Measurements from ENCODE around the gene SPEM2.

Gene SPEM2

GRCh38 chr17:7423679-7424078 lies 1.7 kb upstream of the SPEM2 start:
- DNase-seq: no peak

DNA sequence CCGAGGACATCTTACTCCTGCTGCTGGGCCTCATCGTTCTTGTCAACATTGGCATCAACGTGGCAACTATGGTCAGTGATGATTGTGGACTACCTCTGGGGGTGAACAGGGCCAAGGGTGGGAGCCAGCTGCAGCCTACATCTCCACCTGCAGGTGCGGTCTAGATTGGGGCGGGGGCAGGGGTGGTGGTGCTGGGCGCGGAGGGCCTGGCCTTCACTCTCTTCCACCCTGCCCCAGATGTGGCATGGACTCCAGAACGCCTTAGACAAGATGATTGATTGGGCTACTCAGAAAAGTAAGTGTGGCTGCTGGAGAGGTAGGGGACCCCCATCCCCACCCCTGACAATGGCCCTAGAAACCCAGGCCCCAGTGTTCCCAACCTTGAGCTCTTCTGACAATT lies 340 bp downstream of the SPEM2 start:
- DNase-seq: no peak

DNA sequence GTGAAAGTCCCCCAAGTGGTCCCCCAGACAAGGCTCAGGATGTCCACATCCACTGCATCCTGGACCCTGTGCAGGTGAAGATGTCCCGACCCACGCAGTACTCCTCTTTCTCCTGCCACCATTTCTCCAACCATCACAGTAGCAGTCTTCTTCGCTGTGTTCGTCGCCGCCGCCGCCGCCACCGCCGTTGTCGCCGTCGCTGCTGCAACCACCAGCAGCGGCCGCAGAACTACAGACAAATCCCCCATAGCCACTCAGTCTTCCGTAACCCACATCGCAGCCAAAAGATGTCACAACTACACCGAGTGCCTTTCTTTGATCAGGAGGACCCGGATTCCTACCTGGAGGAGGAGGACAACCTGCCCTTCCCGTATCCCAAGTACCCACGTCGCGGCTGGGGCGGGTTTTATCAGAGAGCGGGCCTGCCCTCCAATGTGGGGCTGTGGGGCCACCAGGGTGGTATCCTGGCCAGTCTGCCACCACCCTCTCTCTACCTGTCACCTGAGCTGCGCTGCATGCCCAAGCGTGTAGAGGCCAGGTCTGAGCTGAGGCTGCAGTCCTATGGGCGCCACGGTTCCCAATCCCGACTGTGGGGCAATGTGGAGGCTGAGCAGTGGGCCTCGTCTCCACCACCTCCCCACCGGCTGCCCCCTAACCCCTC lies 917 bp downstream of the SPEM2 start:
- no peak for DNase-seq

- no peak for DNase-seq
Measured at GRCh38 chr17:7426896-7427489, 1.6 kb downstream of the SPEM2 start.

DNA sequence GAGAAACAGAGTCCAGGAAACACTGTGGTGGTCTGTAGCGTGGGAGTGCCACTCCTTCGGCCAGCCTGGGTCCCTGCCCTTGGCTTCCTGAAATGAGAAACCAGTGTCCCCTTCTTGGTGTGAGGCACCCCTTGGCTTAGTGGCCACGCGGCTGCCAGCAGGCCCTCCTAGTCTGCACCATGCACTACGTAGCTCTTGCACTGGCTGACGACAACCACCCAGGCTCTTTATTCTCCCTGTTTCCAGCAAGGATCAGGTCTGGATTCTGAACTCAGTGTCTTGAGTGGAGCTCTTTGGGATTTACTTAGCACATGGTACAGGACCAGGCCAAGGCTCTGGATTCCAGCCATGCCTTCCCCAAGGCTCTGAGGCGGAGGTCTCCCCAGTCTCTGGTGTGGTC lies 2.1 kb downstream of the SPEM2 start:
- DNase-seq: no peak

DNA sequence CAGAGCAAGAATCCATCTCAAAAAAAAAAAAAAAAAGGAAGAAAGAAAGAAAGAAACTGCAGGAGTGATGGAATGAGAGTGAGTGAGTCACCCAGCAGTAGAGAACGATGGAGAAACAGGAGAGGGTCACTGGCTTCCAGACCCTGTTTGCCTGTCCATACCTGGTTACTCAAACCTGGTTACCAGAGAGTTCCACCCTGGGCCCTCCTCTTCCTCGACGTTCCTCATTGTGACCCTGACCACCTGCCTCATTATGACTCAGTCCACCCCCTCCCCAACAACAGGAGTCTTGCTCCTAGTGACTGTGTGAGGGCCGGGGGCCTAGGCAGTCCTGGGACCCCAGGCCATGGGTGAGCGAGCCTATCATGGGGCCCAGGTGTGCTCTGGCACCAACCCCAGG lies 3.1 kb downstream of the SPEM2 start, which contains the start of gene SPEM3:
TSS of gene SPEM3 (plus strand) at position 301 of the 400 bp plus-strand sequence. CDS start at position 347, 46 bp downstream.
- DNase-seq: no peak

DNA sequence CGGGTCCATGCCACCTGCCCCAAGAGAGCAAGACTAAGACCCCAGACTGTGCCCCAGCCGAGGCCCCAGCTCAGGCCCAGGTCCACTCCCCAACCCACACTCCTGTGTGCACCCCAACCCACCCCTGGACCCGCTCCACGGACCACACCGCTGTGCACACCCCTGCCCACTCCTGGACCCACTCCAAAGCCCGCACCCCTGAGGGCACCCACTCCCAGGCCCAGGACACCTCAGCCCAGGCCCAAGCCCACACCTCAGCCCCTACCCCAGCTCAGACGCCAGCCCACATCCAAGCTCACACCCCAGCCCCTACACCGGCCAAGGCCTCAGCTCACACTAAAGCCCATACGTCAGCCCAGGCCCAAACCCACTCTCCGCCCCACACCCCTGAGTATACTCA lies 4.3 kb downstream of the SPEM2 start:
- DNase-seq: no peak

GRCh38 chr17:7431231-7431630 lies 5.8 kb downstream of the SPEM2 start:
- no peak for DNase-seq

DNA sequence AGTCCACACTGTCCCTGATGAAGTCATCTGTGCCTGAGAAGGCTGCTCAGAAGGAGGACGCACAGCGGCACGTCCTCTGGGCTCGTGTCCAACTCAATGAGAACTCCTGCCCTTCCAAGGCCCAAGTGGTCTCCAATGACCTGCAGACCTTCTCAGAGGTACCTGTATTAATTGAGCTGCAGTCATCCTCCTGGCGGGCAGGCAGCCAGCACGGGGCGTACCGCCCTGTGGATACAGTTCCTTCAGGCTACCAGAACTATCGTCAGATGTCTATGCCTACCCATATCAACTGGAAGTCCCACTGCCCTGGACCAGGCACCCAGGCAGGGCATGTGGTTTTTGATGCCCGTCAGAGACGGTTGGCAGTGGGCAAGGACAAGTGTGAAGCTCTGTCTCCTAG lies 6.9 kb downstream of the SPEM2 start:
- no peak for DNase-seq

DNA sequence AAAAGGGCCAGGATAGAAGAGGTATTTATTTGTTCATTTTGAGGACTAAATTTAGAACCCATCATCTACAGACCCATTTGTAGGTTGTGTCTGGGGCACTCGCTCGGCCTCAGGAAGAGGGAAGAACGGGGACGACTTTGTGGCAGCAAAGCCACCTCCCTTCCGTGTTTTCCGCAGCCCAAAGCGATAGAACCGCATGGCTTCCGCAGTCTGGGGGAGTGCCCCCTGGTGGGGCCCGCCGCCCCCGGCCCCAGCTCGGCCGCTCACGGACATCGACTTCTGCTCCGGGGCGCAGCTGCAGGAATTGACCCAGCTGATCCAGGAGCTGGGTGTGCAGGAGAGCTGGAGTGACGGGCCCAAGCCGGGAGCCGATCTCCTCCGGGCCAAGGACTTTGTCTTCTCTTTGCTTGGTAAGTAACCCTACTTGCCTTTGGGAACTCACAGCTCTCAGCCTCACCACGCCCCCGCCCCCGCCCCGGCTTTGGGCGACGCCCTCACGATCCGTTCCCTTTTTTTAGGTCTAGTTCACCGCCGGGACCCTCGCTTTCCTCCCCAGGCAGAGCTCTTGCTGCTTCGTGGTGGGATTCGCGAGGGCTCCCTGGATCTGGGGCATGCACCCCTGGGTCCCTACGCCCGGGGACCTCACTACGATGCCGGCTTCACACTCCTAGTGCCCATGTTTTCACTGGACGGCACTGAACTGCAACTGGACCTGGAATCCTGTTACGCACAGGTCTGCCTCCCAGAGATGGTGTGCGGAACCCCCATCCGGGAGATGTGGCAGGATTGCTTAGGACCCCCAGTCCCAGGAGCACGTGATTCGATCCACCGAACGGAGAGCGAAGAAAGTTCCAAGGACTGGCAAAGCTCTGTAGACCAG lies 10.5 kb downstream of the SPEM2 start:
- DNase-seq: peak; percentile 63

DNA sequence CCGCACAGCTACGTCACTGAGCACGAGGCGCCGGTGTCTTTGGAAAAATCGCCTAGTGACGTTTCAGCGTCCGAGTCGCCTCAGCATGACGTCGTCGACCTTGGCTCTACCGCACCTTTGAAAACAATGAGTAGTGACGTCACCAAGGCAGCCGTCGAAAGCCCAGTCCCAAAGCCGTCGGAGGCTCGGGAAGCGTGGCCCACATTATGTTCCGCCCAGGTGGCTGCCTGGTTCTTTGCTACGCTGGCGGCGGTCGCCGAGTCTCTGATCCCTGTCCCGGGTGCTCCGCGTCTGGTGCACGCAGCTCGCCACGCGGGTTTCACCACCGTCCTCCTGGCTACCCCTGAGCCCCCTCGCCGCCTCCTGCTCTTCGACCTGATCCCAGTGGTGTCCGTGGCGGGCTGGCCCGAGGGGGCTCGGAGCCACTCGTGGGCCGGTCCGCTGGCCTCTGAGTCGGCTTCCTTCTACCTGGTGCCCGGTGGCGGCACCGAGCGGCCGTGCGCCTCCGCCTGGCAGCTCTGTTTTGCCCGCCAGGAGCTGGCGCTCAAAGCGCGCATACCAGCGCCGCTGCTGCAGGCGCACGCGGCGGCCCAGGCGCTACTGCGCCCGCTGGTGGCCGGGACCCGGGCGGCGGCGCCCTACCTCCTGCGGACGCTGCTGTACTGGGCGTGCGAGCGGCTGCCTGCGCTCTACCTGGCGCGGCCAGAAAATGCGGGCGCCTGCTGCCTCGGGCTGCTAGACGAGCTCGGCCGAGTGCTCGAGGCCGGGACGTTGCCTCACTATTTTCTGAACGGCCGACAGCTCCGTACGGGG lies 11.3 kb downstream of the SPEM2 start:
- peak; percentile 81 for DNase-seq

GRCh38 chr17:7437369-7437863 lies 12.0 kb downstream of the SPEM2 start:
- no peak for DNase-seq

DNA sequence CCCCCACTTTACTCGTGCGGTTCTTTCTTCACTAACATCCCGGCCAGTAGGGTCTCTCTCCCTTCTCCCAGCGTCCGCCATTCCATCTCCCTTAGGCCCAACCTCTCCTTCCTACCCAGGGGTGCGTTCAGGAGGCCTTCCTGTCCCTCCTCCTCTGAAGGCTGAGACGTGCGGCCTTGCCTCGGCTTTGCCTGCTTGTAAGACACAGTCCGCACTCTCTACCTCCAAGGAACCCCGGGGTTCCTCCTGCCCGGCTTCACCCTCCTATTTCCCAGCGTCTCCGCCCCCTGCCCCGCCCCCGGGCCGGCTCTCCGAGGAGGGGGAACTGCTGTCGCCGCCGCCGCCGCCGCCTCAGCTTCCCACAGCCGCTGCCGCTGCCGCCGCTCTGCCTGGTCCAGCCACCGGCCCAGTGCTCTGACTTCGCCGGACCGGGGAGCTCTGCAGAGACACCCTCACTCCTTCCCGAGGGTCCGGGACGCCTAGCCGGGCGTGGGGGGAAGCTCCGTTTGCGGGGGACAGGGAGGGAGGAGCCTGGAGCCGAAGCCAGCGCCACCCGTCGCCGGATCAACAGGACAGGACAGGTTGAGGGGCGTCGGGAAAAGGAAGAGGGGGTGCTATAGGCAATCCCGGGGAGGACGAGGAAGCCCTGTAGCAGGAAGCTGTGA lies 12.7 kb downstream of the SPEM2 start:
- peak; percentile 35 for DNase-seq

GRCh38 chr17:7438656-7439460 lies 13.4 kb downstream of the SPEM2 start:
- no peak for DNase-seq

DNA sequence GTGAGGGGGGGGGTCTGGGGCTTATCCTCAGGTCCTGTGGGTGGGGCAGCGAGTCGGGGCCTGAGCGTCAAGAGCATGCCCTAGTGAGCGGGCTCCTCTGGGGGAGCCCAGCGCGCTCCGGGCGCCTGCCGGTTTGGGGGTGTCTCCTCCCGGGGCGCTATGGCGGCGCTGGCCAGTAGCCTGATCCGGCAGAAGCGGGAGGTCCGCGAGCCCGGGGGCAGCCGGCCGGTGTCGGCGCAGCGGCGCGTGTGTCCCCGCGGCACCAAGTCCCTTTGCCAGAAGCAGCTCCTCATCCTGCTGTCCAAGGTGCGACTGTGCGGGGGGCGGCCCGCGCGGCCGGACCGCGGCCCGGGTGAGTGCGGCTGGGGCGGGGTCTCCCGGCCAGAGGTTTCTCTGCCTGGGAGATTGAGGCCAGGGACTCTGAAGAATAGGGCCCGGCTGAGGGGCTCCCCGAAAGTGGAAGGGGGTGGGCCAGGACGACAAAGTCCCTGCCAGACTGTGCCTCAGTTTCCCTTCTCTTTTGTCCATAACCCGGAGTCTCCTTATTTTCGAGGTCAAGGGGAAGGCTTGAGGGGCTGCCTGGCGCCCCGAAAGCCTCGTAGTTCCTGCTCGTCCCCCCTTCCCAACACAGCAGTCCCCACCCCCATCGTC lies 14.2 kb downstream of the SPEM2 start, which contains the start of gene FGF11:
TSS of gene FGF11 (plus strand) at position 51 of the 651 bp plus-strand sequence. CDS start at position 160, 109 bp downstream.
- no peak for DNase-seq

GRCh38 chr17:7440113-7440833 lies 14.9 kb downstream of the SPEM2 start:
- DNase-seq: peak; percentile 21

- no peak for DNase-seq
Measured at GRCh38 chr17:7440834-7441195, 15.4 kb downstream of the SPEM2 start.

DNA sequence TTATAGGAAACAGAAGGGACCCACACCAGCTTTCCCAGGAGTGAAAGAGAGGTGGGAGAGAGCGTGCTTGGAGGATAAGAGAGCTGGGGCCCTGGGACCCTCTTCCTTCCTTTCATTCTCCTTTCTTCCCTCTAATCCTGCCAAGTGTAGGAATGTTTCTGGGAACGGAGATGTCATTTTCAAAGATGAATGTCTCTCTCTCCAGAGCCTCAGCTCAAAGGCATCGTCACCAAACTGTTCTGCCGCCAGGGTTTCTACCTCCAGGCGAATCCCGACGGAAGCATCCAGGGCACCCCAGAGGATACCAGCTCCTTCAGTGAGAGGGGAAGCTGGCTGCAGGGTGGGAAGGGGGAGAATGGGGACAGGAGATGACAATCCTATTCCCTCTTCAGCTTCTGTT lies 15.8 kb downstream of the SPEM2 start:
- no peak for DNase-seq

DNA sequence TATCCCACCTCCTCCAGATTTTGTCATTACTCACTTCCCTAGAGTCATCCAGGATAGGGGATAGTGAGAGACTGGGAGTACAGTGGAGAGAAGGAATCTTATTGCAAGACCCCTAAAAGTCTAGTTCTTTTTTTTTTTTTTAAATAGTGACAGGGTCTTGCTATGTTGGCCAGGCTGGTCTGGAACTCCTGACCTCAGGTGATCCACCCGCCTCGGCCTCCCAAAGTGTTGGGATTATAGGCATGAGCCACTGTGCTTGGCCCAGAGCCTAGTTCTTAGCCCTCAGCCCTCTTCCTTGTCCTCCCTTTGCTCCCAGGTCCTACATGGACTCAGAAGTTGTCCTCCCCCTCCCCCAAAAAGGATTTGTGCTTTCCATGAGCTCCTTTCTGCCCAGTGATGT lies 16.7 kb downstream of the SPEM2 start:
- DNase-seq: no peak

All from hematopoietic multipotent progenitor cell treated with erythropoietin and hydrocortisone succinate and interleukin-3 and kit ligand, for 8 days (in vitro differentiated cells).